GM20431 (cell line): Measurements from ENCODE around the gene PLD3.

Experiments
- in situ Hi-C: fragments of 300-500 bp; cut with MseI, MboI; formaldehyde crosslinking; loops from one replicate; pipeline ENCODE4 v1.15.0; 2020; ENCODE audit warnings: low sequenced_read_pairs; ENCODE audit not compliant: unreplicated experiment

PLD3 gene

GRCh38 chr19:40424637-40425449 lies 76.3 kb downstream of the PLD3 start:
- in situ Hi-C loops: no loop called here

- in situ Hi-C loops: no loop called here
Observed at GRCh38 chr19:40425450-40426287, 77.2 kb downstream of the PLD3 start, which contains the start of gene SERTAD1. Gene SERTAD1 (minus strand): TSS chr19:40425992. CDS start chr19:40423546, 2,446 bp downstream.
